OCI-LY7 (cell line): ENCODE measurements around the gene FAM227B. TPM values are rescaled to one million over a fixed set of nuclear protein-coding genes. Genes with fewer than 3 reads are reported as not detected.

ENCODE experiments used
- BruUV-seq: library from RNA; stranded (reverse); fragments of 400-500 nt; replicated peaks from 2 replicates; lab custom pipeline; 2021; lab: Mats Ljungman, UMichigan
- CTCF ChIA-PET: fragments of 300-600 bp; sonication (Branson Sonifier 250); formaldehyde crosslinking; loops from one replicate; lab custom pipeline; 2022; ENCODE audit warnings: antibody characterized with exemption; ENCODE audit not compliant: unreplicated experiment; lab: Charles Lee
- POLR2A ChIA-PET: fragments of 300-600 bp; sonication (Branson Sonifier 250); formaldehyde crosslinking; loops from one replicate; lab custom pipeline; 2022; ENCODE audit warnings: antibody characterized with exemption; lab: Charles Lee
- DNase-seq: peaks from one replicate; pipeline ENCODE4 v3.0.0-alpha.2; 2015; ENCODE audit warnings: low spot score
- H2AFZ ChIP-seq: fragments of 200-600 bp; sonication (generic), shearing (Covaris generic); 2 replicates; pipeline ENCODE4 v1.6.1; 2014; ENCODE audit warnings: mild to moderate bottlenecking, antibody characterized with exemption, low read length, moderate library complexity
- H3K27ac ChIP-seq: fragments of 200-600 bp; sonication (generic); 2 replicates; pipeline ENCODE4 v1.5.1; 2014; ENCODE audit warnings: mixed run types, low read depth, mild to moderate bottlenecking, moderate library complexity, low read length, inconsistent platforms; ENCODE audit not compliant: poor library complexity, severe bottlenecking
- H3K36me3 ChIP-seq: fragments of 200-600 bp; sonication (generic); 2 replicates; pipeline ENCODE4 v1.6.1; 2014; ENCODE audit warnings: mild to moderate bottlenecking, antibody characterized with exemption, low read length, moderate library complexity, mixed read lengths; ENCODE audit not compliant: insufficient read depth
- H3K4me1 ChIP-seq: fragments of 200-600 bp; sonication (generic); 2 replicates; pipeline ENCODE4 v1.5.1; 2014; ENCODE audit warnings: mild to moderate bottlenecking, low read length; ENCODE audit not compliant: insufficient read depth, poor library complexity, severe bottlenecking
- H3K4me2 ChIP-seq: fragments of 200-600 bp; sonication (generic); 2 replicates; pipeline ENCODE4 v1.6.1; 2014; ENCODE audit warnings: mild to moderate bottlenecking, low read length
- H3K4me3 ChIP-seq: fragments of 200-600 bp; sonication (generic); 2 replicates; pipeline ENCODE4 v1.5.1; 2014; ENCODE audit warnings: mild to moderate bottlenecking, low read depth, low read length; ENCODE audit not compliant: poor library complexity, severe bottlenecking
- H3K79me2 ChIP-seq: fragments of 200-600 bp; sonication (generic); 2 replicates; pipeline ENCODE4 v1.6.1; 2016; ENCODE audit warnings: low read depth, mild to moderate bottlenecking, low read length, moderate library complexity, mixed read lengths; ENCODE audit not compliant: insufficient read depth
- H3K9me2 ChIP-seq: fragments of 200-600 bp; sonication (generic); 2 replicates; pipeline ENCODE4 v1.6.1; 2016; ENCODE audit warnings: mild to moderate bottlenecking, low read length, mixed read lengths; ENCODE audit not compliant: insufficient read depth
- H3K9me3 ChIP-seq: fragments of 200-600 bp; sonication (generic); 2 replicates; pipeline ENCODE4 v1.6.1; 2014; ENCODE audit warnings: mild to moderate bottlenecking, mixed run types, low read length, mixed read lengths
- H4K20me1 ChIP-seq: fragments of 200-600 bp; sonication (generic); 2 replicates; pipeline ENCODE4 v1.6.1; 2014; ENCODE audit warnings: mild to moderate bottlenecking, antibody characterized with exemption, low read length, moderate library complexity, mixed read lengths; ENCODE audit not compliant: insufficient read depth
- CTCF ChIP-seq: fragments of 200-600 bp; sonication (generic); conservative IDR thresholded peaks from 2 replicates; pipeline ENCODE4 v1.5.1; 2014; ENCODE audit warnings: mild to moderate bottlenecking, antibody characterized with exemption, low read length, moderate library complexity, mixed read lengths
- EZH2phosphoT487 ChIP-seq: fragments of 200-600 bp; sonication (generic); IDR thresholded peaks from 2 replicates; pipeline ENCODE4 v1.6.1; 2018; ENCODE audit warnings: low read depth, borderline replicate concordance, mild to moderate bottlenecking, mixed run types, antibody characterized with exemption, low read length, moderate library complexity, mixed read lengths
- intact Hi-C: fragments of 100-400 bp; cut with micrococcal nuclease; formaldehyde crosslinking; loops from one replicate; pipeline ENCODE4 v1.10.0; 2022; ENCODE audit not compliant: unreplicated experiment
- total RNA-seq, 2 experiments: library from RNA; depleted of rRNA in 1 of 2; stranded (reverse); fragments of >200 nt in 1 of 2; shearing (Covaris generic) in 1 of 2; gene quantifications; 2 replicates each; pipeline ENCODE4 v1.2.3, GENCODE V29; 2014 to 2022

Gene FAM227B
- total RNA-seq, 2 experiments from 2014 or later = 2.9 to 6.2 TPM

DNA sequence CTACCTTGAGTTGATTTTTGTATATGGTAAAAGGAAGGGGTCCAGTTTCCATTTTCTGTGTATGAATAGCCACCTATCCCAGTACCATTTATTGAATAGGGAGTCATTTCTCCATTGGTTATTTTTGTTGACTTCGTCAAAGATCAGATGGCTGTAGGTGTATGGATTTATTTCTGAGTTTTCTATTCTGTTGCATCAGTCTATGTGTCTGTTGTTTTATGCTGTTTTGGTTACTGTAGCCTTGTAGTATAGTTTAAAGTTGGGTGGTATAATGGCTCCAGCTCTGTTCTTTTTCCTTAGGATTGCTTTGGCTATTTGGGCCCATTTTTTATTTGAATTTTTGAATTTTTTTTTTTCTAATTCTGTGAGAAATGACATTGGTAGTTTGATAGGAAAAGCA, 323.0 kb downstream of the FAM227B start:
- 0 out of 2 replicates have a peak, but pooled peaks cover 4% of the 10 kb centered on the region for H3K36me3 ChIP-seq
- ChIA-PET CTCF (no interaction called here), POLR2A (interaction anchor here (0.7 kb wide), 1 partner anchor 1930 kb away, joined by 3 read pairs; no protein-coding TSS in a partner anchor)
- intact Hi-C loops = no loop called here
- no peak for TF ChIP-seq CTCF
- TF ChIP-seq EZH2phosphoT487 = no peak
- H3K27ac ChIP-seq = no peak overlapping the region
- H3K4me2 ChIP-seq = no peak overlapping the region
- H2AFZ ChIP-seq = no peak overlapping the region
- BruUV-seq = no TSS peak
- no peaks in the 10 kb centered on the region for H3K79me2 ChIP-seq
- no peaks in the 10 kb centered on the region for H3K4me1 ChIP-seq
- H3K9me2 ChIP-seq = no peaks in the 10 kb centered on the region
- H4K20me1 ChIP-seq = no peaks in the 10 kb centered on the region
- H3K9me3 ChIP-seq = no peaks in the 10 kb centered on the region; the same call in 1 of the 2 replicates
- no peak overlapping the region for H3K4me3 ChIP-seq
- DNase-seq = no peak

DNA sequence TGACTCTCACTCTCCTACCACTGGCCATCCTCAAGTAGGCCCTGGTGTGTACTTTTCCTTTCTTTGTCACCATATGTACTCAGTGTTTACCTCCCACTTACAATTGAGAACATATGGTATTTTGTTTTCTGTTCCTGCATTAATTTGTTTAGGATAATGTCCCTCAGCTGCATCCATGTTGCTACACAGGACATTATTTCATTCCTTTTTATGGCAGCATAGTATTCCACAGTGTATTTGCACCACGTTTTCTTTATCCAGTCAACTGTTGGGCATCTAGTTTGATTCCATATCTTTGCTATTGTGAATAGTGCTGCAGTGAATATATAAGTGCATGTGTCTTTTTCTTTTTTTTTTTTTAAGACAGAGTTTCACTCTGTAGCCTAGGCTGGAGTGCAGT, 324.4 kb downstream of the FAM227B start:
- H3K4me2 ChIP-seq = no peak overlapping the region
- no peak for DNase-seq
- no peak overlapping the region for H2AFZ ChIP-seq
- H4K20me1 ChIP-seq = no peaks in the 10 kb centered on the region
- no peaks in the 10 kb centered on the region for H3K4me1 ChIP-seq
- ChIA-PET POLR2A (no interaction called here), CTCF (no interaction called here)
- intact Hi-C loops = no loop called here
- no TSS peak for BruUV-seq
- H3K36me3 ChIP-seq = 0 out of 2 replicates have a peak, but pooled peaks cover 8% of the 10 kb centered on the region
- H3K9me2 ChIP-seq = no peaks in the 10 kb centered on the region
- H3K79me2 ChIP-seq = no peaks in the 10 kb centered on the region
- H3K27ac ChIP-seq = no peak overlapping the region
- no peaks in the 10 kb centered on the region; the same call in 1 of the 2 replicates for H3K9me3 ChIP-seq
- TF ChIP-seq CTCF (no peak), EZH2phosphoT487 (no peak)
- no peak overlapping the region for H3K4me3 ChIP-seq

DNA sequence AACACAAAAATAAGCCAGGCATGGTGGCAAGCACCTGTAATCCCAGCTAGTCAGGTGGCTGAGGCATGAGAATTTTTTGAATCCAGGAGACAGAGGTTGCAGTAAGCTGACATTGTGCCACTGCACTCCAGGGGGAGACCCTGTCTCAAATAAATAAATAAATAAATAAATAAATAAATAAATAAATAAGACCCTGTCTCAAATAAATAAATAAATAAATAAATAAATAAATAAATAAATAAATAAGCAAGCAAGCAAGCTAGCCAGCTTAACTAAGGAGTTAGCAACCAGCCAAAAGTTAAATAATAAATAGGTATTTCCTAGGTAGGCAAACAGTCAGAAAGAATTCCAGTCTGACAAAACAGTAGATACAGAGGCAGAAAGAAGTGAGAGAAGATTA, 326.7 kb downstream of the FAM227B start:
- Histone ChIP-seq H3K9me2 (no peaks in the 10 kb centered on the region), H3K4me1 (no peaks in the 10 kb centered on the region), H3K4me3 (no peak overlapping the region), H4K20me1 (no peaks in the 10 kb centered on the region), H3K9me3 (no peaks in the 10 kb centered on the region; the same call in 1 of the 2 replicates), H3K27ac (no peak overlapping the region), H3K79me2 (no peaks in the 10 kb centered on the region), H3K4me2 (no peak overlapping the region), H2AFZ (no peak overlapping the region), H3K36me3 (0 out of 2 replicates have a peak, but pooled peaks cover 8% of the 10 kb centered on the region)
- ChIA-PET CTCF (no interaction called here), POLR2A (no interaction called here)
- no TSS peak for BruUV-seq
- no peak for DNase-seq
- intact Hi-C loops = no loop called here
- no peak for TF ChIP-seq EZH2phosphoT487
- no peak for TF ChIP-seq CTCF
